Measurements from ENCODE around the gene POU2AF1.

Gene POU2AF1

GRCh38 chr11:111349191-111349695 lies 29.8 kb downstream of the POU2AF1 start:
- no peak for DNase-seq

GRCh38 chr11:111348147-111348546 lies 30.9 kb downstream of the POU2AF1 start:
- no peak for DNase-seq

GRCh38 chr11:111347723-111348115 lies 31.4 kb downstream of the POU2AF1 start:
- DNase-seq = no peak

- no peak for DNase-seq
Observed at GRCh38 chr11:111347002-111347722, 31.9 kb downstream of the POU2AF1 start.

- no peak for DNase-seq
Observed at GRCh38 chr11:111344032-111344431, 35.0 kb downstream of the POU2AF1 start.

GRCh38 chr11:111342329-111342728 lies 36.7 kb downstream of the POU2AF1 start:
- DNase-seq = no peak

DNA sequence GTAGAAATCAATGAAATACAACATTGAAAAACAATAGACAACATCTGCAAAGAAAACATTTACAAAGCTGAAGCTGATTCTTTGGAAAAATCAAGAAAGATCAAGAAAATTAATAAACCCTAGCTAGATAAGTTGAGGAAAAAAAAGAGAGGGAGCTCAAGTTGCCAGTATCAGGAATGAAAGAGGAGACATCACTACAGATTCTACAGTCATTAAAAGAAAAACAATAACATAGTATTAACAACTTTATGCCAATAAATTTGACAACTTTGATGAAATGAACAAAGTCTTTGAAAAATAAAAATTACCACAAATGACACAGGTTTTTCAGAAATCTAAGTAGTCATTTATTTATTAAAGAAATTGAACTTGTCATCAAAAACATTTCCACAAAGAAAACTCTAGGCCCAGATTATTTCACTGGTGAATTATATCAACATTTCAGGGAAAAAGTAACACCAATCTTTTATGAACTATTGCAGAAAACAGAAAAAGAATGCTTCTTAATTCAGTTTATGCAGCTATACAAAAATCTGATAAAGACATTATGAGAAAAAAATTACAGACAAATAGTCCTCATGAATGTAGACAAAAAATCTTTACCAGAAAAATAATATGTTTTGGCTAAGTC lies 39.2 kb downstream of the POU2AF1 start:
- DNase-seq = no peak

GRCh38 chr11:111336582-111337256 lies 42.4 kb downstream of the POU2AF1 start:
- DNase-seq = no peak

DNA sequence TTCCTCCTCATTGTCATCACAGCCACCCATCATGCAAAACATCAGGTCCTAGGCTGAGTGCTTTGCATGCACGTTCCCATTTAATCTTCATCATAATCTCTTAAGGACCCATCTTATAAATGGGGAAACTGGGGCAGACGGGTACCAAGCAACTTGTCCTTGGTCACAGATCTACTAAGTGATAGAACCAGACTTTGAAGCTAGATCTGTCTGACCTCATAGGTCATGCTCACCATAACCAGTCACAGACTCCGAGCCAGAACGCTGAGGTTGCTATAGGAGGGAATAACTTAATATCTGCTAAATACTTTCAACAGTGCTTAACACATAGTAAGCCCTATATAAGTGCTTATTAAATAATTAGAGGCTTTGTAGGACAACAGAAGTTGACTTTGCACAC lies 43.0 kb downstream of the POU2AF1 start:
- no peak for DNase-seq

DNA sequence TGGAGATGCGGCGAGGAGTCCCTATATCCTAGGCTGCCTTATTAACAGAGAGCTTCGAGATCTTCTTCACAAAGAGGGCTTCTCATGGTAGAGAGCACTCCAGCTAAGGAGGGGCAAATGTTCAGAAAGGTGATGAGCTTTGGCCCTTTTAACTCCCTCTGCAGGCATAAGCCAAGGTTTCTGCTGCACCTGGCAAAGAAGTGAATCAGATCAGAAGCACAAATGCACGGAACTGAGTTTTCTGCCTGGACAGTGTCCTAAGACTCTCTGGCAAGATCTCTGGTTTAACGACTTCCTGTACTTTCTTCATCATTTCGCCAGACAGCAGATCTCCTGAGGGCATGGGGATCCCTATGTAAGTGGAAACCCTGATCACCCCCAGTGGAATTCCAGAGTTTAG lies 43.5 kb downstream of the POU2AF1 start:
- DNase-seq = no peak

GRCh38 chr11:111334532-111335502 lies 44.3 kb downstream of the POU2AF1 start:
- no peak for DNase-seq

GRCh38 chr11:111331711-111332479 lies 47.2 kb downstream of the POU2AF1 start:
- no peak for DNase-seq

- DNase-seq = no peak
Observed at GRCh38 chr11:111330234-111330893, 48.7 kb downstream of the POU2AF1 start.

DNA sequence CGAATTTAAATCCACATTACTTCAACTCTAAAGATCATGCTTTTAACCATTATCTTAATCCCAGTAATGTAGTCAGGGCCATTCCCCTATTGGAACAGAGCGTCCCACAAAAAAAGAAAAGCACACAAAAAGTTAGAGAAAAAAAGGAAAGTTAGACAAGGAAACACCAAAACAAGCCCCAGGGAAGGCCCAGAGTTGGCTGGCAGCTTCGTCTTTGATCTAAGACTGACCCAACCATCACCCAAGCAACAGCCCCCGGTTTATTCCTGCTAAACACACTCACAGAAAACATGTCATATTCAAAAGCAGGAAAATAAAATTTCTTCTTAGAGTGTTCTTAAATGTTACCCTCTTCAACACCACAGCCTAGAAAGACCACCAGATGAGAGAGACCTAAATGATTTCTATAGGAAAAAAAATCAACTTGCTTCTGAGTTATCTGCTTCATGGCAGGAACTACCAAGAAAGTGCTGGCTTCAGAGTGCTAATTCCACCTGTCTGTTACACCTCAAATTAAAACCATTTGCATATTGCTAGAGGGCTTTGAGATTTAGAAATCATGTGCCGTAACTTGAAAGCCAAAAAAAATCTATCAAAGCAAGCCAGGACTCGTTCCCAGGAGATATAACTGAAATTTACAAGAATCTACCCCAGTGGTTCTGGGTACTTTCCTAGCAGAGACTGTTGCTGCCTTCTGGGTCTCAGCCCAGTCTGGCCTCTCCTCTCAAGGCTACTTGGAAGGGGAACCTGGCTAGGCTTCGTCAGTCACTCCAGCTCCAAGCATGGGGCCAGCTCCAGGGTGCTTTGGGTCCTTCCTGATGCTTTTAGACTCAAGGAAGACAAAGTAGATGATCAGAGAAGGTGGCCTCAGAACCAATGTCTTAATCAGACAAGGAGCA lies 49.5 kb downstream of the POU2AF1 start:
- peak in 40 of 58 donors; percentile 13 to 82 (median 40) for DNase-seq

DNA sequence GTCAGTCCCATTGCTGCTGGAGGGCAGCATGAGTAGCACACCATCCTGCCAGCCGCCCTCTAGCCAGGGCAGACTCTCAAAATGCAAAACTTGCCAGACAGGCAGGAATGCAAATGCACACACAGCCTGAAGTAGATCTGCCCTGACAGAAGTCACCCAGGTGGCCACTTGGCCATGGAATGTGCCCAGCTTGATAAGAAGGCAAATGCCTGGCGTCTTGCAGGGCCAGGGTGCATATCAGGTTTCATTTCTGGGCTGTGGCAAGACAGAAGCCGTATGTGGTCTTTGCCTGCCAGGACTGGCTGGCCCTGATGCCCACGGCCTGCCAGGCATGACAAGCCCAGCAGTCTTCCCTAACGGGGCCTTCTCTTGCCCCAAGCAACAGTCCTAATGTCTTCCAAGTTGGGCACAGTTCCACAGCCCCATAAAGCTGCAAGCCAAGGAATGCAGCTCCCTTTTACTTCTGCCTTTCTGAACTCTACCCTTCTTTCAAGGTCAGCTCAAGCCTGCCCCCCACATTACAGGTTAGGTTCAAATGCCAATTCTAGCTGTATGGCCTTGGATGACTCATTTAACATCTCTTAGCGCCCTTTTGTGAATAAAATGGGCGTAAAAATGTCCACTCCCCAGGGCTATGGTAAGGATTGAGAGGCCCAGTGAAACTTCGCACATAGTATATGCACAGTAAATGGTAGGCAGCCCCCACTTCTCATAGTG lies 51.0 kb downstream of the POU2AF1 start:
- peak in 16 of 58 donors; percentile 6 to 45 (median 22) for DNase-seq

GRCh38 chr11:111326824-111327223 lies 52.3 kb downstream of the POU2AF1 start:
- no peak for DNase-seq

DNA sequence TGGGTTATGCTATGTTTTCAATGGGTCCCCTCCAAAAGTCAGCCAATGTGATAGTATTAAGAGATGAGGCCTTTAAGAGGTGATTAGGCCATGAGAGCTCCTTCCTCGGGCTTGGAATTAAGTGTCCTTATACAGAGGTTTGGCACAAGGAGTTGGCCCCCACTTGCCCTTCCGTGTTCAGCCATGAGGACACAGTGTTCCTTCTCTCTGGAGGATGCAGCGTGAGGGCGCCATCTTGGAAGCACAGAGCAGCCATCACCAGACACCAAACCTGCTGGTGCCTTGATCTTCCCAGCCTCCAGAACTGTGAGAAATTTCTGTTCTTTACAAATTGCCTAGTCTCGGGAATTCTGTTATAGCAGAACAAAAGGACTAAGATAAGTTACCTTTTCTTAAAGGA lies 53.8 kb downstream of the POU2AF1 start:
- DNase-seq = no peak

DNA sequence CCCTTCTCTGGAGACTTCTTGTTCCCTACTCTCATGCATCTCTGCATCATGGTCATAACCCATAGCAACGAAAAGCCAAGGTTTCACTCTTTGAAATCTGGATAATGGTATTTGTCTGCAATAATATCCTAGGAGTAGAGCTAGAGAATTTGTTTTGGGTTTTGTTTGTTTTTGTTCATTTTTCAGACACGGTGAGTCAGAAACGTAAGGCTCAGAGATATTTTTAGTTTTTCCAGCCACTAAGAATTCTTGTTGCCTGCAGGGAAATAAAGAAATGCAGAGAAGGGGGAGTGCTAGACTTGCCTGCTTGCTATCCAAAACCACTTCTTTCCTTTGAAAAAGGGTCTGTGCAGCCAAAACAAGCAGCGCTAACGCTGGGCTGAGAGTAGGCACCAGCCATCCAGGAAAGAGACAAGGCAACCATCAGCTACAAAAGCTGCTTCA lies 54.8 kb downstream of the POU2AF1 start:
- DNase-seq = peak in 11 of 58 donors; percentile 8 to 33 (median 17)
